DMS53 treated with DMSO at 0.1 percent for 48 hours (cell line): ENCODE measurements around the gene DNAJB6.

Experiments used
- DNase-seq: peaks from one replicate; lab custom pipeline; 2025; ENCODE audit not compliant: unreplicated experiment; lab: John Stamatoyannopoulos, UW

Gene DNAJB6

GRCh38 chr7:157462840-157463239 lies 126.0 kb downstream of the DNAJB6 start:
- DNase-seq, result no peak

- no peak for DNase-seq
These were observed 126.4 kb downstream of the DNAJB6 start for GRCh38 chr7:157463245-157463644.

DNA sequence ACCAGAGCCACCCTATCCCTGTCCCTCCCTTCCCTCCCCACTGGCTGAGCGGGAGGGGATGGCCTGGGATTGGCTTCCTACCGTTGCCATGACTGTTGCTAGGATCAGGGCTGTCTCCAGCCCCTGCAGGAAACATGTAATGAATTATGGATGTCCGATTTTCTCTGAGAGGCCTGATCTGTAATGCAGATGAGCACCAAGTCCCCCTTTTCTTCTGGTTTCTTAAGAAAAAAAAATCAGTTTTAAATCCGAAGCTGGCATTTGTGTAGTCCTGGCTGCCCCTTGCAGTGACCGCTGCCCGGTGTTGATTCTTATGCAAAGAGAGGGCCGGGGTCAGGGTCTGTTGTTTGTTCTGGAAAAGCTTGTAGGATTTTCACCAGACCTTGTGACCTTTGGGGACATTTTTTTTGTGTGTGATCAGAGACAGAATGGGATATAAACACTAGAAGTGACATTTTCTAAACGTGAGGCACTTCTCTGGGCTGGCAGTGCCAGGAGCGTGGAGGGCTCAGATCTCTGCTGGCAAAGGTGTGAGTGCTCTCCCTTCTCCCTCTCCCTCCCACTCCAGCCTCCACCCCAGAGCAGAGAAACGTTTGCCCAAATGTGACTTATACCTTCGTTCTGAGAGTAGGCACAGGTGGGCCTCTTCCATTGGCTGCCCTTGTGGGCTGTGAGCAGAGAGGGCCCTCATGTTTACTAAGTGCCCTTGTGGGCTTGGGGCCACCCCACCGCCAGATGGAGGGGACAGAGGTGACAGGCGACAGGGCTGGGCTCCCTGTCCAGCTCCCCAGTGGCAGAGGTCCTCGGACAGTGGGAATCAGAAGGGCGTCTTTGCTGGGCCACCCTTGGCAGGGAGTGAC lies 127.5 kb downstream of the DNAJB6 start:
- no peak for DNase-seq

GRCh38 chr7:157464971-157465886 lies 128.4 kb downstream of the DNAJB6 start:
- DNase-seq, result no peak

DNA sequence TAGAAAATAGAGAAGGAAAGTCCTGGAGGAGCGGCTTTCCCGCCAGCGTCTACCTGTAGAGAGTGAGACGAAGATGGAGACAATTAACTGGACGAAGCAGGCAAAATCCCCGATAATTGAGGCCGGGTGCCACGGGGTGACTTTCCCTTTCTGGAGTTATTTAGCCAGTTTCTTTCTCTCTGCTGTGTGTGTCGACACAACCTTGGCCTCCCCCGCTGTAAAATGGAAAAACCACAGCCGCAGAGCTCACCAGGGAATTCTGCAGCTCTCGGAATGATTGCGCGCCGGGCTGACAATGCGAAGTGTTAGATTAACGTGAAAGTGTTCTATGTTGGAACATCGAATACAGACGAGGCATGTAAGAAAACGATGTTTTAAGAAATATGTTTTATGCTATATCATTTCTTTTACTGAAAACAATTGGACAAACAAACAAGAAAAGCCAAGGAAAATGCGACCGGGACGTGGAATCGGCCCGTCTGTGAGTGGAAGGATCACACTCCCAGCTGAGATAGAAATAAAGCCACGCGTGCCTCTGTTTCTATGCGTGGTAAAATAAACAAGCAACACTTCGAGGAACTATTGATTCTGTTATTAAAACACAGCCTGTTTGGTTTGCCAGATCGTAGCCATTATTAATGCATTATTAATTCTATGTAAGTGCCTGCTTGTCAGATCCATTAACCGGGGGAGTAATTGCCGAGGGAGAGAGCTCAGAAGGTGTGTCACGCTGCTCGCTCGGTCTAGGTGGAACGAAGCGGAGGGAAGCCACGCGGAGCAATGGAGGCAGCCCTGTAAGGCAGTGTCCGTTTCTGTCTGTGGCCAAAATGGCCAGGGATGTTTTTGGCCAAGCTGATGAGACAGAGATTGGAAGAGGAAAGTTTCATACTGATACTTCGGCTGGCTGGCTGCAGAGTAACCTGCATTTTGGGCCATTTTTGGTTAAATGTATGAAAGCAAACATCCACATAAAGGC lies 129.4 kb downstream of the DNAJB6 start:
- no peak for DNase-seq

- no peak for DNase-seq
These were observed 130.1 kb downstream of the DNAJB6 start for GRCh38 chr7:157466867-157467261.
